ENCODE measurements around the gene SMCO4.

GRCh38 chr11:93540337-93540736 is 2.9 kb downstream of the SMCO4 start:
- TF ChIP-seq CTCF (conservative IDR thresholded peaks at IDR 0.05; ENCODE audit: low read length) (no peak), EZH2phosphoT487 (IDR thresholded peaks at IDR 0.05; ENCODE audit: borderline replicate concordance, low read depth, low read length) (no peak)
